HG03045 (cell line): ENCODE data around the gene BSG.

Experiments
- ATAC-seq: cut with Tn5 transposase; IDR thresholded peaks from one replicate; pipeline ENCODE4 v1.9.1; 2021; ENCODE audit warnings: mild to moderate bottlenecking, moderate library complexity; ENCODE audit not compliant: unreplicated experiment

Gene BSG

GRCh38 chr19:572140-572742 is at the start of gene BSG:
BSG (plus strand) TSS chr19:572596; CDS start chr19:572635, 39 bp downstream.
- peak; percentile 67 for ATAC-seq

- ATAC-seq, result no peak
These were observed 49.7 kb upstream of the BSG start for GRCh38 chr19:522726-523125.

GRCh38 chr19:524062-524674 is 48.2 kb upstream of the BSG start:
- no peak for ATAC-seq

GRCh38 chr19:525029-525428 is 47.4 kb upstream of the BSG start:
- ATAC-seq, result no peak

- ATAC-seq, result no peak
These were observed 46.5 kb upstream of the BSG start for GRCh38 chr19:525857-526419.

GRCh38 chr19:530134-531008 is 42.0 kb upstream of the BSG start:
- ATAC-seq, result no peak

GRCh38 chr19:531009-531752 is 41.2 kb upstream of the BSG start:
- peak; percentile 67 for ATAC-seq

GRCh38 chr19:531753-532560 is 40.4 kb upstream of the BSG start, which contains the start of gene CDC34:
CDC34 (plus strand) TSS chr19:531760; CDS start chr19:531932, 172 bp downstream.
- ATAC-seq, result peak; percentile 43

GRCh38 chr19:532561-533363 is 39.6 kb upstream of the BSG start:
- no peak for ATAC-seq

GRCh38 chr19:533364-534058 is 38.9 kb upstream of the BSG start:
- ATAC-seq, result no peak

GRCh38 chr19:534088-534487 is 38.3 kb upstream of the BSG start:
- ATAC-seq, result no peak

- no peak for ATAC-seq
These were observed 37.2 kb upstream of the BSG start for GRCh38 chr19:535017-535835.

- ATAC-seq, result no peak
These were observed 36.1 kb upstream of the BSG start for GRCh38 chr19:536031-536880.

- no peak for ATAC-seq
These were observed 35.5 kb upstream of the BSG start for GRCh38 chr19:536881-537404.

GRCh38 chr19:538641-539428 is 33.6 kb upstream of the BSG start:
- ATAC-seq, result no peak
